A549 (cell line): Measurements from ENCODE around the gene PELI2. TPM values are rescaled to one million over a fixed set of nuclear protein-coding genes. Genes with fewer than 3 reads are reported as not detected.

ENCODE experiments used
- ATAC-seq, 2 experiments: fragments of 200-7000 bp in 1 of 2; fragments of >200 bp in 1 of 2; cut with Nextera tagmentation in 1 of 2; cut with Tn5 transposase in 1 of 2; 3 replicates each; pipeline versions ENCODE4 v1.8.0 to v1.9.1; 2018 to 2020; ENCODE audit warnings: mild to moderate bottlenecking in 1 of 2, moderate library complexity in 1 of 2
- CTCF ChIA-PET: fragments of 300-600 bp; sonication (Branson Sonifier 250); formaldehyde crosslinking; extraction: SDS; loops from one replicate; lab custom pipeline; 2021; ENCODE audit warnings: antibody characterized with exemption, inconsistent platforms; lab: Yijun Ruan, JAX
- POLR2A ChIA-PET: fragments of 350-600 bp; formaldehyde crosslinking; extraction: SDS; loops from one replicate; lab custom pipeline; 2021; ENCODE audit warnings: antibody characterized with exemption, inconsistent platforms; lab: Yijun Ruan, JAX
- DNase-seq, 2 experiments: peaks; one replicate each; pipeline versions ENCODE4 v3.0.0 to v3.0.0-alpha.2; 2011 to 2016; ENCODE audit warnings: low read depth in 1 of 2, low spot score in 1 of 2
- FAIRE-seq: peaks from 2 replicates; lab custom pipeline; 2011; peaks lifted over from hg19 to GRCh38; lab: Jason Lieb, UNC
- H3K27ac ChIP-seq, 2 experiments: fragments of >200 bp; sonication (Bioruptor Twin); formaldehyde crosslinking; 3 replicates each; pipeline ENCODE4 v1.5.1; 2016 to 2017
- H3K4me1 ChIP-seq: fragments of >200 bp; sonication (Bioruptor Twin); formaldehyde crosslinking; 3 replicates; pipeline ENCODE4 v1.6.1; 2016
- H3K4me2 ChIP-seq: fragments of >200 bp; sonication (Bioruptor Twin); formaldehyde crosslinking; 3 replicates; pipeline ENCODE4 v1.6.1; 2016
- H3K4me3 ChIP-seq: fragments of >200 bp; sonication (Bioruptor Twin); formaldehyde crosslinking; 3 replicates; pipeline ENCODE4 v1.5.1; 2016
- H3K9me3 ChIP-seq: fragments of >200 bp; sonication (Bioruptor Twin); formaldehyde crosslinking; 3 replicates; pipeline ENCODE4 v1.6.1; 2016
- CBX2 ChIP-seq: fragments of 200-600 bp; sonication (generic); IDR thresholded peaks from 2 replicates; pipeline ENCODE4 v1.6.1; 2016; ENCODE audit warnings: low read depth, mild to moderate bottlenecking, borderline replicate concordance
- CBX8 ChIP-seq: fragments of 200-600 bp; sonication (generic); IDR thresholded peaks from 2 replicates; pipeline ENCODE4 v1.6.1; 2016
- CEBPB ChIP-seq, 2 experiments: fragments of >200 bp in 1 of 2; sonication (Bioruptor Twin) in 1 of 2; formaldehyde crosslinking in 1 of 2; IDR thresholded peaks; 2 replicates each; pipeline ENCODE4 v1.6.1; 2012 to 2016
- CHD2 ChIP-seq: fragments of 150-350 bp; IDR thresholded peaks from 2 replicates; pipeline ENCODE4 v1.6.1; 2014; ENCODE audit warnings: low read length; ENCODE audit not compliant: partially characterized antibody
- EHF ChIP-seq: fragments of 250-450 bp; sonication (Bioruptor Pico); IDR thresholded peaks from 2 replicates; pipeline ENCODE4 v1.5.0; 2020; ENCODE audit warnings: mild to moderate bottlenecking
- EP300 ChIP-seq, 2 experiments: fragments of >200 bp; sonication (Bioruptor Twin); formaldehyde crosslinking; IDR thresholded peaks; 2 replicates in 1 of 2; 3 replicates in 1 of 2; pipeline ENCODE4 v1.6.1; 2016 to 2017
- ESRRA ChIP-seq: fragments of 150-350 bp; IDR thresholded peaks from 2 replicates; pipeline ENCODE4 v1.6.1; 2014; ENCODE audit warnings: mild to moderate bottlenecking, low read length, borderline replicate concordance
- FOSB ChIP-seq: fragments of 250-450 bp; sonication (Bioruptor Pico); IDR thresholded peaks from 2 replicates; pipeline ENCODE4 v1.5.0; 2020; ENCODE audit warnings: mild to moderate bottlenecking, moderate library complexity
- FOSL2 ChIP-seq, 2 experiments: fragments of 450-650 bp in 1 of 2; fragments of >200 bp in 1 of 2; sonication (Bioruptor Twin) in 1 of 2; formaldehyde crosslinking; IDR thresholded peaks; 2 replicates each; pipeline versions ENCODE4 v1.5.0 to v1.6.1; 2016 to 2020; ENCODE audit warnings: mild to moderate bottlenecking in 1 of 2, moderate library complexity in 1 of 2
- GATA3 ChIP-seq: IDR thresholded peaks from 2 replicates; pipeline ENCODE4 v1.6.1; 2012; ENCODE audit warnings: borderline replicate concordance
- HOXA7 ChIP-seq: fragments of 250-450 bp; sonication (Bioruptor Pico); IDR thresholded peaks from 2 replicates; pipeline ENCODE4 v1.5.0; 2020; ENCODE audit warnings: mild to moderate bottlenecking, moderate library complexity
- KDM5A ChIP-seq: fragments of 200-600 bp; sonication (generic); IDR thresholded peaks from 2 replicates; pipeline ENCODE4 v1.6.1; 2016; ENCODE audit warnings: antibody characterized with exemption, mild to moderate bottlenecking
- MAFK ChIP-seq: fragments of 450-650 bp; IDR thresholded peaks from 2 replicates; pipeline ENCODE4 v1.6.1; 2014; ENCODE audit not compliant: partially characterized antibody
- MAZ ChIP-seq: fragments of 150-350 bp; IDR thresholded peaks from 2 replicates; pipeline ENCODE4 v1.6.1; 2014; ENCODE audit warnings: antibody characterized with exemption, low read depth, low read length, borderline replicate concordance
- MYC ChIP-seq: IDR thresholded peaks from 2 replicates; pipeline ENCODE4 v1.6.1; 2012; ENCODE audit warnings: mild to moderate bottlenecking, inconsistent platforms, low read length, improper control_type of control experiment, borderline replicate concordance
- POLR2A ChIP-seq: IDR thresholded peaks from 2 replicates; pipeline ENCODE4 v1.6.1; 2012; ENCODE audit warnings: mild to moderate bottlenecking, low read length
- RAD21 ChIP-seq, 2 experiments: fragments of >200 bp in 1 of 2; sonication (Bioruptor Twin) in 1 of 2; formaldehyde crosslinking in 1 of 2; IDR thresholded peaks in 1 of 2; conservative IDR thresholded peaks in 1 of 2; 2 replicates in 1 of 2; 3 replicates in 1 of 2; pipeline ENCODE4 v1.6.1; 2012 to 2018; ENCODE audit warnings: inconsistent platforms in 1 of 2
- RARB ChIP-seq: fragments of 250-450 bp; sonication (Bioruptor Pico); IDR thresholded peaks from 2 replicates; pipeline ENCODE4 v1.8.0; 2021; ENCODE audit warnings: mild to moderate bottlenecking, moderate library complexity
- ZC3H11A ChIP-seq: fragments of 450-650 bp; IDR thresholded peaks from 2 replicates; pipeline ENCODE4 v1.6.1; 2014; ENCODE audit warnings: antibody characterized with exemption, mild to moderate bottlenecking
- ZNF302 ChIP-seq: fragments of 250-450 bp; sonication (Bioruptor Pico); IDR thresholded peaks from 2 replicates; pipeline ENCODE4 v1.9.0; 2021; ENCODE audit warnings: inconsistent platforms, mild to moderate bottlenecking, moderate library complexity
- WGBS: methylation state at CpG from one replicate; pipeline ENCODE4 v1.1.6; 2017; ENCODE audit errors: missing lambda C conversion rate; 5-methylcytosine and 5-hydroxymethylcytosine counted together
- polyA plus RNA-seq, 4 experiments: library from polyadenylated mRNA; depleted of rRNA in 3 of 4; stranded (reverse); fragments of >200 nt; fragmentation: RNase III in 1 of 4; extraction: RNeasy Plus Mini Kit Qiagen cat#74134 plus additional on column Dnase treatment in 1 of 4; gene quantifications; 2 replicates in 3 of 4; 3 replicates in 1 of 4; pipeline ENCODE4 v1.2.3, GENCODE V29; 2011 to 2017
- TF ChIP-seq, protein P1 (sequence below): fragments of 150-350 bp; IDR thresholded peaks from 2 replicates; pipeline ENCODE4 v1.6.1; 2014; ENCODE audit warnings: low read depth, mild to moderate bottlenecking, low read length
- TF ChIP-seq, protein P2 (sequence below): IDR thresholded peaks from 2 replicates; pipeline ENCODE4 v1.6.1; 2012; ENCODE audit warnings: low read depth, borderline replicate concordance
- TF ChIP-seq, protein P3 (sequence below): IDR thresholded peaks from 2 replicates; pipeline ENCODE4 v1.6.1; 2012

The PELI2 gene
- polyA plus RNA-seq, 2 of the 4 experiments (the other 2 are of a cell fraction) = 0.93 to 7.2 TPM

DNA sequence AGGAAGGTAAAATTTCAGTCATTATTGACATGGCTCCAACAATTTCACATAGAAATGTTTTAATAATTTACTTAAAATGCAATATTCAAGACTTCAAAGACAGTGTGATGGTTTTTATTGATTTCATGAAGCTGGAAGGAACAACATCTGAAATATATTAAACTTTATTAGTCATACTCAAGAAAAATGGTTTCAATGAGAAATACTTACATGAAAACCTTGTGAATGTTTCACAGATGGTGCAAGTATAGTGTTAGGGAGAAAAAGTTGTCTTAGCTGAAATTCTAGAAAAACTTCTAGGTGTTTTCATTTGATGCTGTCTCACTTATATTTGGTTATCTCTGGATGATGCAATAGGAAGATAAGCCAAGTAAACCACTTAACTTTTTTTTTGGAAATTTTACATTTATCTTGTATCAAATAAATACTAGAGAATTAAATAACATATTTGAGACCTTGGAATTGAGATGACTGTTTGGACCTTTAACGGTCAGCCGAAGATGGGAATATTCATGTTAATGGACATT lies 65.5 kb downstream of the PELI2 start:
- no peak for ATAC-seq
- no peak for DNase-seq
- 92% methylated on average over 2 of the region's 2 CpGs for WGBS
- H3K4me1 ChIP-seq = peaks cover 35% of the 10 kb centered on the region
- no peak overlapping the region for H3K27ac ChIP-seq
- no peak overlapping the region for H3K4me3 ChIP-seq
- H3K9me3 ChIP-seq = no peaks in the 10 kb centered on the region
- TF ChIP-seq CEBPB (IDR thresholded peaks at IDR 0.05) = peak in 1 of 2 experiments; percentile 43; a peak in 1 of 4 replicates
- TF ChIP-seq, protein P1, sequence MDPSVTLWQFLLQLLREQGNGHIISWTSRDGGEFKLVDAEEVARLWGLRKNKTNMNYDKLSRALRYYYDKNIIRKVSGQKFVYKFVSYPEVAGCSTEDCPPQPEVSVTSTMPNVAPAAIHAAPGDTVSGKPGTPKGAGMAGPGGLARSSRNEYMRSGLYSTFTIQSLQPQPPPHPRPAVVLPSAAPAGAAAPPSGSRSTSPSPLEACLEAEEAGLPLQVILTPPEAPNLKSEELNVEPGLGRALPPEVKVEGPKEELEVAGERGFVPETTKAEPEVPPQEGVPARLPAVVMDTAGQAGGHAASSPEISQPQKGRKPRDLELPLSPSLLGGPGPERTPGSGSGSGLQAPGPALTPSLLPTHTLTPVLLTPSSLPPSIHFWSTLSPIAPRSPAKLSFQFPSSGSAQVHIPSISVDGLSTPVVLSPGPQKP = no peak
- H3K4me2 ChIP-seq = no peak overlapping the region
- no peak for FAIRE-seq
- CTCF ChIA-PET = no interaction called here
- POLR2A ChIA-PET = no interaction called here

DNA sequence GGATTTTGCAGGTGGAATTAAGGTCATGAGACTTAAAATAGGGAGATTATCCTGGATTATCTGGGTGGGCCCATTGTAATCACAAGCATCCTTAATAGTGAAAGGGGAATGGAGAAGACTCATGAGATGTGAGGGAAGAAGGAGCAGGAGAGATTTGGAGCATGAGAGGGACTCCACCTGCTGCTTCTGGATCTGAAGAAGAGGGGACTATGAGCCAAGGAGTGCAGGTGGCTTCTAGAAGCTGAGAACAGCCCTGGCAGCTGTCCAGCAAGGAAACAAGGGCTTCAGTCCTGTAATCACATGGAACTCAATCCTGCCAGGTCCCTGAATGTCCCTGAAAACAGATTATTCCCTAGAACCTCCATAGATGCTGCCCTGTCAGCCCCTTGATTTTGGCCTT lies 67.8 kb downstream of the PELI2 start:
- Histone ChIP-seq H3K9me3 (no peaks in the 10 kb centered on the region), H3K27ac (no peak overlapping the region), H3K4me1 (peaks cover 37% of the 10 kb centered on the region), H3K4me3 (no peak overlapping the region), H3K4me2 (no peak overlapping the region)
- FAIRE-seq (no peak), DNase-seq (no peak), ATAC-seq (no peak)
- ChIA-PET CTCF (no interaction called here), POLR2A (no interaction called here)
- TF ChIP-seq RARB (CRISPR knock-in tag) = no peak
- TF ChIP-seq MAZ = no peak
- no peak for TF ChIP-seq ZC3H11A
- TF ChIP-seq EP300 (IDR thresholded peaks at IDR 0.05) = no peak
- TF ChIP-seq, protein P2, sequence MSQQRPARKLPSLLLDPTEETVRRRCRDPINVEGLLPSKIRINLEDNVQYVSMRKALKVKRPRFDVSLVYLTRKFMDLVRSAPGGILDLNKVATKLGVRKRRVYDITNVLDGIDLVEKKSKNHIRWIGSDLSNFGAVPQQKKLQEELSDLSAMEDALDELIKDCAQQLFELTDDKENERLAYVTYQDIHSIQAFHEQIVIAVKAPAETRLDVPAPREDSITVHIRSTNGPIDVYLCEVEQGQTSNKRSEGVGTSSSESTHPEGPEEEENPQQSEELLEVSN = no peak
- TF ChIP-seq GATA3 = no peak
- no peak for TF ChIP-seq EHF
- no peak for TF ChIP-seq MYC
- no peak for TF ChIP-seq KDM5A
- TF ChIP-seq CHD2 = no peak
- TF ChIP-seq CBX8 = no peak
- no peak for TF ChIP-seq ESRRA

DNA sequence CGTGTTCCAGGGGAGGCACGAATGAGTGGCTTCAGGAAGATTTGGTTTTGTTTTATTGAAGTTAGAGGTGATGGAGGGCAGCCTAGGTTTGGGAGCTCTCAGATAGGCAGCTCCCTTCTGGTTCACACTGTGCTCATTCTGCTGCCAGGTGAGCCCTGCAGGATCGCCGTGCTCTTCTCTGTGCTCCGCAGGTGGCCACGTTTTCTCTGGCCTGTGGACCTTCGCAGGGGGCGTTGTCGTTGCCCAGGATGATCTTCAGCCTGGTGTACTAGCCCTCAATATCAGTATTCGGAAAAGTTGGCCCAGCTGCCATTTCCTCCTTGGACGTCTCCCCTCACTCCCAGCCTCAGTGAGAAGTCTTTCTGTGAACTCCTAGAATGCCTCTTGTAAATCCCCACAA lies 69.5 kb downstream of the PELI2 start:
- ATAC-seq = no peak
- POLR2A ChIA-PET = no interaction called here

DNA sequence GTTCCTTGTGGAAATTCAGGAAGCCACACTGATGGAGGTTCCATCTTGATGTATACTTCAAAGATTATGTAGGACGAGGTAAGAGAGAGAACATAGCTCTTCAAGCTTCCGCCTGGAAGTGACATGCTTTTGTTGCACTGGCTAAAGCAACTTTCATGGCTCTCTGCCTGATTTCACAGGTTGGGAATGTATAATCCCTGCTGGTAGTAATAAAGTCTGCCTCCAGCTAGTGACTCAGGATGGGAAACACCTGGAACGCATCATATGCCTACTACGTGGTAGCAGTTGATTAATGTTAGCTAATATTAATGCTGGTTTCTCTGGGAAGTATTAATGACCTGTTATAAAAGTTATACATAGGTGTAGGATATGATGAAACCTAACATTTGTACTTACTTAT lies 71.1 kb downstream of the PELI2 start:
- ChIA-PET CTCF (interaction anchor here (1.3 kb wide), 1 partner anchor 14 kb away, joined by 4 read pairs; no protein-coding TSS in a partner anchor), POLR2A (no interaction called here)
- ATAC-seq (peak; percentile 56 to 70; a peak in 5 of 6 replicates), DNase-seq (peak; percentile 39 to 61), FAIRE-seq (peak; percentile 88)
- WGBS = 38% methylated on average over 4 of the region's 4 CpGs
- TF ChIP-seq FOSL2 (IDR thresholded peaks at IDR 0.05) (no peak), FOSL2 (CRISPR knock-in tag; IDR thresholded peaks at IDR 0.05) (peak; percentile 61), ZNF302 (CRISPR knock-in tag) (no peak)
- Histone ChIP-seq H3K4me2 (0 out of 3 replicates have a peak overlapping the region, but pooled peaks have one; percentile 8), H3K4me3 (no peak overlapping the region), H3K4me1 (peaks cover 18% of the 10 kb centered on the region), H3K9me3 (no peaks in the 10 kb centered on the region), H3K27ac (no peak overlapping the region)

More for the DNA sequence above, 69.5 kb downstream of the PELI2 start:
- DNase-seq = no peak
- 90% methylated on average over 11 of the region's 11 CpGs for WGBS
- H3K4me1 ChIP-seq = peaks cover 21% of the 10 kb centered on the region
- CTCF ChIA-PET = interaction anchor here (1.6 kb wide), 1 partner anchor 13 kb away, joined by 5 read pairs; no protein-coding TSS in a partner anchor
- H3K4me2 ChIP-seq = no peak overlapping the region
- no peak overlapping the region for H3K4me3 ChIP-seq
- no peak overlapping the region for H3K27ac ChIP-seq
- no peak for TF ChIP-seq POLR2A
- TF ChIP-seq, protein P3, sequence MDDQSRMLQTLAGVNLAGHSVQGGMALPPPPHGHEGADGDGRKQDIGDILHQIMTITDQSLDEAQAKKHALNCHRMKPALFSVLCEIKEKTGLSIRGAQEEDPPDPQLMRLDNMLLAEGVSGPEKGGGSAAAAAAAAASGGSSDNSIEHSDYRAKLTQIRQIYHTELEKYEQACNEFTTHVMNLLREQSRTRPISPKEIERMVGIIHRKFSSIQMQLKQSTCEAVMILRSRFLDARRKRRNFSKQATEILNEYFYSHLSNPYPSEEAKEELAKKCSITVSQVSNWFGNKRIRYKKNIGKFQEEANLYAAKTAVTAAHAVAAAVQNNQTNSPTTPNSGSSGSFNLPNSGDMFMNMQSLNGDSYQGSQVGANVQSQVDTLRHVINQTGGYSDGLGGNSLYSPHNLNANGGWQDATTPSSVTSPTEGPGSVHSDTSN = no peak
- TF ChIP-seq HOXA7 = no peak
- TF ChIP-seq MAFK = no peak
- no peak for TF ChIP-seq RAD21 (conservative IDR thresholded peaks at IDR 0.05 in 1 of 2, IDR thresholded peaks at IDR 0.05 in 1 of 2)
- no peak for TF ChIP-seq CBX2
- TF ChIP-seq KDM5A = no peak
- TF ChIP-seq FOSB (CRISPR knock-in tag) = no peak
- TF ChIP-seq, all 56 proteins: peak for 0
- no peak for FAIRE-seq
- H3K9me3 ChIP-seq = no peaks in the 10 kb centered on the region
